ENCODE measurements around the gene PAM.
"Not testable (repeated sequence)": the region's sequence is repeated elsewhere in the genome, so short reads cannot be mapped to it uniquely, and the experiment has no call there.

Gene PAM

DNA sequence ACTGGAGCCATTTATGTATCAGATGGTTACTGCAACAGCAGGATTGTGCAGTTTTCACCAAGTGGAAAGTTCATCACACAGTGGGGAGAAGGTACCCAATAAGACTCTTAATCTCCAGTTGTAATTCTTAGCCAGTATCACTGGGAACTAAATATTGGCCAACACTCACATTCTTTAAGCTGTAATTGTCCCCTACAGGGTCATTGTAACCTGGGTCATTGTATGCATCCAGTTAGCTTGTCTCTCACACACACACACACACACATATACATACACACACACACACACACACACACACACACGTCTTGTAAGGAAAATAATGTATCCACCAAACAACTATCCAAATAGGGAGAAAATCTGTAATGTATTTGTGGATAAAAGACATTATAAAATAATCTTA lies 251.8 kb downstream of the PAM start:
- DNase-seq: no peak

DNA sequence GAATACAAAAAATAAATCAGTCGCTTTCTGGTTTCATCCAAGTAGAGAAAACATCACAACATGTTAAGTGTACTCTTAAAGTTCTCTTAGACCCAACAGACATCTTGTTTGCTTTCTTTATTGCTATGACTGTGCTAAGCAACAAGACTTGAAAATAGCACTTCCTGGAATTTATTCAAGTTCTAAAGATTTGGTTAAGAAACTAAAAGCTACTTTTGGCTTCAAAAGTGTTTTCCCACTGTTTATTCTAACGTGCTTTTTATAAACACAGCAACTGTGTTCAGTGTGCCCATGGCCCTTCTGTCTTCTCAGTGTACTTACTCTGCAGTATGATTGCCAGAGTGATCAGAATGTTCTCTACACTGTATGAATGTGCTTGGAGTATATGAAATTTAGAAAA lies 255.1 kb downstream of the PAM start:
- no peak for DNase-seq

DNA sequence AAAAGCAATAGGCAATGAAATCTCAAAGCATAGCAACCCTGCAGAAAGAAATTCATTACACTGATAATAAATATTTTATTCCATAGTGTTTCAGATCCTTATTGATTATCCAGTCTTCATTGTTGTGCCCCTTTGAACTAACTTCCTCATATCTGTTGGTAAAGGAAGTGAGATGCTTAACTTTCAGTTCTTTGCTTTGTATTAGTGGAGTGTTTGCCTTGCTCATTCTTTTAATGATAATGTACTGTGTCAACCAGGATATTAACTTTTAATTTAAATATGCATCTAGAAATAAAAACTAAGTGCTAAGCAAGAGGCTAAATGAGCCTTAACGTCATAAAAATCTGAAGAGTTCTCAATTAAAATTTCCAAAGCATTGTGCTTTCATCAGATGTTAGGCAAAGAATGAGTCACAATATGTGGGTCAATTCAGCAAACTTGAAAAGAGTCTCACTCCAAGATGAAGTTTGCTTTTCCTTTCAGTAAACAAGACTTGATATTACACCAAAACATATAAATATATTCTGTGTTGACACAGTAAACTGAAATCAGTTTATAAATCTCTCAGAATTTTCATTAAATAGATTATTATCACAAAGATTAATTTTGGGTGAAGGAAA lies 258.9 kb downstream of the PAM start:
- no peak for DNase-seq

DNA sequence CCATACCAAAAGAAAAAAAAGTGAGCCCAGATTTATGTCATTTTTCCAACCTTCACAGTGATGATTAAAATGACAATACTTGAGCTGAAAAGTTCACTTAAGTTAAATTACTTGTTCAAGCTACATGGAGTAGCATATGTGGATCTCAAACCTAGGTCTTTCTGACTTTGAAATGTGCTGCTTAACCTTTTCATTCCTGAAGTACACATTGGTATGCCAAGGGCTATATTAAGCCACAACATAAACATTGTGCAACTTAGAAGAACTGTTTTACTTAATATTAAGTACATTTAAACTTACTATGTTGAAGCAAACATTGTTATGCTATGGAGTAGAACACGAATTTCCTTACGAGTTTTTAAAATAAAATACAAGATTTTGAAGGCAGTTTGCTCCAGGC lies 259.9 kb downstream of the PAM start:
- no peak for DNase-seq

DNA sequence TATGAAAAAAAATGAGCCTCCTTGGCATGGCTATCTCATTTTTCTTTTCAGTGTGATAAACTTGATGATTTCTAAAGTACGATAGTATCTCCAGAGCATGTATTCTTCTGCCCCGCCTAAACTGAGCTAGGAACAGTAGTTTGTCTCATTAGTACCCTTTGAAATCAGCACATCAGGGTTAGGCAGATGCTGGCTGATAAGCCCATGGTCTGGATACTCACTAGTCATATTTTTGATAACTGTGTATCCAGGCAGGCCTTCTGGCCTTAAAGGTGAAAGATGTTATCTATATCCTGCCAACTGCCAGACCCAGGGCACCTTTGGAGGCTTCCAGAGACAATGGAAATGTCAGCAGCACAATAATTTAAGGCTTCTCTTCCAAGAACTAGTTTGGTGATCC lies 261.1 kb downstream of the PAM start:
- no peak for DNase-seq

DNA sequence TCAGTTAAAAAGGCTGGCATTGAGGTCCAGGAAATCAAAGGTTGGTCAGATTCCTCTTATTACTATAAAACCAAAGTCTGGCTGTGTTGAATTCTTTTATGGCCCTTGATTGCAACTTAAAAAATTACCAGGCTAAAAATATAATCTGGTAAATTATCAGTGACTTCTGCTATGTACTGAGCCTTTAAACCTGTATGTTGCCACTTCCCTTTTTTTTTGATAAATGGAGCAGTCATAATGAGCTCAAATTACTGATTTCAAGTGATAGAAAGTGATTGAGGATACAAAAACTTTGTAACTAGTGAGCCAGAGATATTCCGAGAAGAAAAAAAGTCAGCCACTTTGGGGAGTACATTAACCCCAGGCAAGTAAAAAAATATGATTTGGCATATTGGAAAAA lies 264.7 kb downstream of the PAM start:
- DNase-seq: no peak

DNA sequence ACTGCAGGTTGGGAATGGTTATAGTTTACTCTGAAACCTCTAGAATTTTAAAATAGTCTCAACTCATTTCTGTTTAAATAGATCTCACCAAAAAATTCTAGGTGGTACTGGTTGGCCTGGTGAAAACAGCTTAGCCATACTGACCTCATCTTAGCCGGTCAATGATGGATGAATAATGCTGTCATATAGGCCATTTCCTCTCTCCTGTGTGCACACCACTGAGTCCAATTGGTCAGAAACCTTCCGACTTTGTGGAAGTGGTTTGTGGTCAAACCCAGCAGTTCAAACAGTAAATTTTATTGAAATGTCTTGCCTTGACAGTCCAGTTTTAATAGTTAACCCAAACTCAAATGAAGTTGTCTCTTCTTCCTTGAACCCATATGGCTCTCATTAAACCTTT lies 266.2 kb downstream of the PAM start:
- no peak for DNase-seq

DNA sequence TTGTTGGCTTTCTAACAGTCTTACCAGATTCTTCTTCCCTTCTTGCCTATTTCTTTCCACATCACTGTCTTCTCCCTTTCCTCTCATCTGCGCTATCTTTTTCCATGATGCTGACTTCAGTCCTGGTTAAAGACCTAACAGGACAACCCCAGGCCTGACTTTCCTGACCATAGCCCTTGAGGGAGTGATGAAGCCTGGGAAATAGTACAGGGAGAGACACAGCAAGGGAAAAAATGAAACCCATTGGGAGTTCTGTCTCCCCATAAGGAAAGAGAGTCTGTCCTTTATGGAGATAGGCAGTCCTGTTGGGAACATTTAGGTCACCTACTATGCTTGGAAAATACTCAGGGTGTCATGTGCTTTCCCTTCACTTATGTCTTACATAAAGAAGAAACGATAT lies 272.2 kb downstream of the PAM start:
- DNase-seq: no peak

DNA sequence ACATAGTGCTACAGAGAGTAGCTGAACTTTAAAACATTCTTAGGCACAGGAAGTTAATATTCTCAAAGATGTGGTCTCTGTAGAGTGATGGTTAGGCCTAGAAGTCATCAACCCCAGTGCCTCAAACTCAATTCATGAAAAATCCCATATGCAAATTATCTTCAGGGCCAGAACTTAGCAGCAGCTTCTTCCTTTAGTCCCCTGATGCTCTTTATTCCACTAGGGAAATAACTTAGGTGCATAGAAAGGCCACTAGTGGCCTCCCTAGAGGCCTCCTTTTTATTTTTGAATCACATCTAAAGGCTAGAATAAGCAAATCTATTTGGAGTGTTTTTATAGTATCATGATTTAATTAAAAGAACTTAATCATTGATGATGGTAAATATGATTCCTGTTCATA lies 276.5 kb downstream of the PAM start:
- no peak for DNase-seq

DNA sequence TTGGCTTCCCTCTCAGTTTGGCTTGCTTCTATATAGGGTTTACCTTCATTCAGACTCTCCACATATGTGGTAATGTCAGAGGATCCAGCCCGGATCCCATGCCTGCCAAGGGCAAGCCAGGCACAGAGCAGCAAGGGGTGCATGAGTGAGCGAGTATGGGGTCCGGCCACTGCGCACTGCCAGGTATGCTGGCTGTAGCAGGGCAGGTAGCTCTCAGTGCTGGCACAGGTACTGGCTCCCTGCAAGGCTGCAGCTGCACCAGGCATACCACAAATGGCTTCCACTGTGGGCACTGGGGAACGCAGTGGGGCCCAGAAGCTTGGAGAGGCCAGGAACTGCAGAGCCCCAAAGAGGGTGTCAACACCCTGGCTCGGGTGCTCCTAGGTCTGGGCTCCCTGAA lies 278.6 kb downstream of the PAM start:
- no peak for DNase-seq

DNA sequence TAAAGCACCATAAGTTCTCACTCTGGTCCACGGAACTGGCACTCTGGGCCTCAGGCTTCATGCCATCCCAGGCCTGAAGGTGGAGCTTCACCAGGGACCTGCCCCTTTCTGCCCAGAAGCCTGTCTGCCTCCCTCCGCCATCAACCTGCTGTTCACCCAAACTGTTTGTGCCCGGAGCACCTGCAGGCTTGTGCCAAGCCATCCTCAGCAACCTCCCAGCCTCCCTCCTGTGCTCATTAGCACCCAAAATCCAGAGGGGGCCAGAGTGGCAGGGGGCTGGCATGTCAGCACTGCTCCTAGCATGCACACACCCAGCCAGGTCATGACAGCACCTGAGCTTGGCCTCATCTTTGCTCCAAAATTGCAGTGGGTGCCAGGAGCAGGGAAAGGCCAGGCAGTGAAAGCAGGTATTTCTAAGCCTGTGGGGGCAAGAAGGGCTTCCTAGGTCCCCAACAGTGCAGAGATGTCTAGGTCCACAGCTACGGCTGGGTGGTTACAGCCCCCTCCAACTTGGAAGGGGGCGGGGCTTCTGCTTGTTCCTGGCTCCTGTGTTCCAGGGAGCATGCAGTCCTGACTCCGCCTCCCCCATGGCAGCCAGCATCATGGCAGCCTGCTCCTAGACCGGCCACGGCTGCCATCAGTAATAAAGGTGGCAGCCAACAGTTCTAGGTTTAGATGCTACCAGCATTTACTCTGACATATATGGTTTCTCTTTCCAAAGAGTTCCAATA lies 279.7 kb downstream of the PAM start:
- DNase-seq: no peak

DNA sequence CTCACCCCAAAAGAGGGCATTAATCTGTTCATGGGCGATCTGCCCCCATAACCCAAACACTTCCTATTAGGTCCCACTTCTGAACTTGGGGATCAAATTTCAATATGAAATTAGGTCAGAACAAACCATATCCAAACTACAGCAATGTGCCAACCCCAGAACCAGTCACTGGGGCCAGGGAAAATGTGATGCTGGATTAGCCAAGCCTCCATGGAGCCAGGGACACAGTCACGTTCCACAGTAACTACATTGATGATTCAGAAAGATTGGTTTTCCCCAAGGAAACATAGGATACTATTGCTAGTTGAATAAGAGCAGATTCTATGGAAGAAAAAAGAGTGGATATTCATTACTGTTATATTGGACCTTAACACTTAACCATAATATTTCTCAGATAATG lies 280.6 kb downstream of the PAM start:
- no peak for DNase-seq

DNA sequence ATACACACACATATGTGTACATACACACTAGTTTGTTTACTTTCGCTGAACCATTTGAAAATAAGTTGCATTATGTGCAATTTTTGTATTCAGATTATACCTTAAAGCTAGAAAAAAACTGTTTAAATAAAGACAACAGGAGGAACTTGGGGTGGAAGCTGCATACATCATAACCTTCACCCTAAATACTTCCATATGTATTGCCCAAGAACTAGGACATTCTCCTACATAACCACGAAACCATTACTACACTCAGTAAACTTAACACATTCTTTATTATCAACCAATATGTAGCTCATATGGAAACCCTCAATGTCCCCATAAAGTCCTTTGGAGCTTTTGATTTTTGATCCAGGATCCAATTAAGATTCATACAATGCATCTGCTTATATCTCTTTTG lies 281.5 kb downstream of the PAM start:
- DNase-seq: no peak

DNA sequence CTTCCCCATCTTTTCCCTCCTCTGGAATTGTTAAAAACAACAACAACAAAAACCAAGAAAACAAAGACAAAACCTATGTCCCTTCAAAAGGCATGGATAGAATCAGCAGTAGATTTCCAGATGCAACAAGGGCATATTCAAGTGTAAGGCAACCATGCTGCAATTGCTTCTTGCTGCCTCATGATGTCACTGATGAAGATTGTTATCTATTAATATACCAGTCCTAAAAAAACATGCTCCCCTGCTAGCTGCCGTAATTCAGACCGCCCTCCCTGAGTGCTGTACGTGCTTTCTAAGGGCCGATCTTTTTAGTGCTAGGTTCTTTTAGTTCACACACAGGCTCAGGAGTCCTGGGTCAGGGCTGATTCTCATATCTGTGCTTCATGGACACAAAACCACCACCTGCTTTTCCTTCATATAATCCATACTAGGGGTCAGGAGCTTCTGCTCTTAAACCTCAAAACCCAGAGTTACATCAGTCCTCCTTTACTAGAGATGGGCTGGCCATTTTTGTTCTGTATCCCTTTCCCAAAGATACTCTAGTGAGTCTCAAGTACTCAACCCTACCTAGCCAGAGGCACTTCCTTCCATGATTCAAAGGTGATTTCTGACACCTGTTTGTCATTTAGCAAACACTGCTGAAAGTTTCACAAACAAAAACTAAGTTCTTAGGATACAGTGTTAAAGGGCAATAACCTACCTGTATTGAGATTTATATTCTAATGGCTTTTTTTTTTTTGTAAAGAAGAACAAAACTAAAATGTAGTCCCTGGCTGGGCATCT lies 282.8 kb downstream of the PAM start:
- DNase-seq: no peak

DNA sequence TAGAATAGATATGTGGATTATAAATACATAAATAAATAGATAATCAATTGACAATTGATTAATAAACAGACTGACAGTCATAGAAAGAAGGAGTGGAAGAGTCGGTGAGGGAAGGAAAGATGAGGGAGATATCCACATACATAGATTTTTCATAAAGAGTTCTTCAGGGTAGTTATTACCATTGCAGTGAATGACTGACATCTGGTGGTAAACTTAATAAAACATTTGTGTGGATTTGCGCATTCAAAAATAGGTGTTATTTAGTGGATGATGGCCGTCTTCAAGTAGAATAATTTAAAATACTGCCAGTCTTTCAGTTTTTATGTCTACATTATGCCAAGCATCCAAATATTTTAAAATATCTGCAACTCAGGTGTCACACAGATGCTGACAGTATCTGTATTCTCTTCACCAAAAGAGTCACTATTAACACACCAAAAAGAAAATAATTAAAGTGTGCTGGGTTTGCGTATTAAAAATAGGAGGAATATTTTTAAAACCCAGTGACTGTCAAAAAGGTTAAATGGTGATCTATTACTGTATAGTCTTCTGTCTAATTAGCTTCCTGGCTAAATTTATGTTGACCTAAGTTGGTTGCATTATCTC lies 286.1 kb downstream of the PAM start:
- peak; percentile 24 for DNase-seq

DNA sequence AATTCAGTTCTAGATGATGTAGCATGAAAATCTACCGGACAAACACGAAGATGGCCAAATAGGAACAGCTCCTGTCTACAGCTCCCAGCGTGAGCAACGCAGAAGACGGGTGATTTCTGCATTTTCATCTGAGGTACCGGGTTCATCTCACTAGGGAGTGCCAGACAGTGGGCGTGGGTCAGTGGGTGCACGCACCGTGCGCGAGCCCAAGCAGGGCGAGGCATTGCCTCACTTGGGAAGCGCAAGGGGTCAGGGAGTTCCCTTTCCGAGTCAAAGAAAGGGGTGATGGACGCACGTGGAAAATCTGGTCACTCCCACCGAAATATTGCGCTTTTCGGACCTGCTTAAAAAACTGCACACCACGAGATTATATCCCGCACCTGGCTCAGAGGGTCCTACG lies 291.6 kb downstream of the PAM start:
- DNase-seq: not testable (repeated sequence)

DNA sequence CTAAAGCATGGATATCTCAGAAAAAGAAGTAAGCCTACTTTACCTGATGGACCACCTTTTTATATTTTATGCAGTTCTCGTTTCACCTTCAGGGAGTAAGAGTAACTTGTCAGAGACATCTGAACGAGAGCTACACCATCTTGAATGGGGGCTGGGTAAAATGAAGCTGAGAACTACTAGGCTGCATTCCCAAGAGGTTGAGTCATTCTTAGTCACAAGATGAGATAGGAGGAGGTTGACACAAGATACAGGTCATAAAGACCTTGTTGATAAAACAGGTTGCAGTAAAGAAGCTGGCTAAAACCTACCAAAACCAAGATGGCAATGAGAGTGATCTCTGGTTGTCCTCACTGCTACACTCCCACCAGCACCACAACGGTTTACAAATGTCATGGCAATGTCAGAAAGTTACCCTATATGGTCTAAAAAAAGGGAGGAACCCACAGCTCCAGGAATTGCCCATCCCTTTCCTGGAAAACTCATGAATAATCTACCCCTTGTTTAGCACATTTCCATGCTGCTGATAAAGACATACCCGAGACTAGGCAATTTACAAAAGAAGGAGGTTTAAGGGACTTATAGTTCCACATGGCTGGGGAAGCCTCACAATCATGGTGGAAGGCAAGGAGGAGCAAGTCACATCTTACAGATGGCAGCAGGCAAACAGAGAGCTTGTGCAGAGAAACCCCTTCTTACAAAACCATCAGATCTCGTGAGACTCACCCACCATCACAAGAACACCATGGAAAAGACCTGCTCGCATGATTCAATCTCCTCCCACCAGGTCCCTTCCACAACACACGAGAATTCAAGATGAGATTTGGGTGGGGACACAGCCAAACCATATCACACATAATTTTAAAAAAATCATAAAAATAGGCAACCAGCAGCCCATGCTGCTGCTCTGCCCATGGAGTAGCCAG lies 302.4 kb downstream of the PAM start:
- no peak for DNase-seq

DNA sequence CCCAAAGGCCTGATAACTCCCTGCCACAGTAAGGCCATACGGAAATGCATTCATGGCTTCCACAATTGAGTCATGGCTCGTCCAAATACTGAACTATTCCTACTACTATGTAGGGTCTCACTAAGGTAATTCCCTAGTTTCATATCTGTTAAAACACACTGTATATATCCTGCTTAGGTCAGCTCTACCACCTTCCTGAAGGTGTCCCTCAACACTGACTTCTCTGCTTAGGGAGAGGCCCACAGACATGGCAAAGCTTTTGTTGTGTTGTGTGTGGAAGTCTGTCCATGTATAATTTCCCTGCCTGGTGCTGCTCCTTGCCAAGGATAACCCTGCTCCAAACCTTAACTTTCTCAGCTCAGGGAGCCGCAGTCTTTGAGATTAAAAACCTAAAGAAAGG lies 304.4 kb downstream of the PAM start:
- DNase-seq: no peak

DNA sequence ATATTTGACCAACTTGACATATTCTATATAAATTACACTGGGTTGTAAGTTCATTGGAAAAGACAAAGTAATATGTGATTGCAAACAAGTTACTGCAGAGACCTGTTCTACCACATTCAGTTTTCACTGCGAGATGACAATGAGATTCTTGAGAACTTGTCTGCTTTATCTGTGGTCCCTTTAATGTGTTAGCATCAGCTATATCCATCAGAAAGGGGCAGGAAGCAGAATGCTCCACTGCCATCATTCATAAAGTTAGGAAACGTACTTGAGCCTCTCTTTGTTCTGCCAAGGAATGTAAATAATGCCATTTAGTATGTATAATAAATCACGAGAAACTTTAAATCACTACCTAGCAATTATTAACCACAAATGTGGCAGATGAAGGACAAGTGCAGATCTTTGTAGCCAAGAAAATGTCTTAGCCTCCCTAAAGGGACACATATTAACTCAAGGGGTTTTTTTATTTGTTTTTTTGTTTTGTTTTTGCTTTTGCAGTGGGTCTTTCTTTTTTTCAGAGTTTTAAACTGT lies 305.4 kb downstream of the PAM start:
- no peak for DNase-seq

DNA sequence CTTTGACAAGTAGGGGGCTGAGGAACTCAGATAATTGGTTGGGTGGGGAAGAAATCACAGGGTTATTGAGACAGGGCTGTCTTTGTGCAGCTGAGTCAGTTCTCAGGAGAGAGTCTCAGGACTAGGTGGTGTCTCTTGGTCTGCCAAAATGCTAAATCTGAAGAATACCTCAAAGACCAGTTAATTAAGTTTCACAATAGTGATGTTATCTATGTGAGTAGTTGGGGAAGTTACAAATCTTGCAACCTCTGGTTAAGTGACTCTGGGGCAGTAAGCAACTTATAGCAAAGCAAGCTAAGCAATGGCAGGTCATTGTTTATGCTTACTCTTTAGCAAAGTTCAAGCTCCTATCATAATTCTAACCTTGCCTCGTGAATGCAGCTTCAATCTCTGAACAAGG lies 311.2 kb downstream of the PAM start:
- no peak for DNase-seq

DNA sequence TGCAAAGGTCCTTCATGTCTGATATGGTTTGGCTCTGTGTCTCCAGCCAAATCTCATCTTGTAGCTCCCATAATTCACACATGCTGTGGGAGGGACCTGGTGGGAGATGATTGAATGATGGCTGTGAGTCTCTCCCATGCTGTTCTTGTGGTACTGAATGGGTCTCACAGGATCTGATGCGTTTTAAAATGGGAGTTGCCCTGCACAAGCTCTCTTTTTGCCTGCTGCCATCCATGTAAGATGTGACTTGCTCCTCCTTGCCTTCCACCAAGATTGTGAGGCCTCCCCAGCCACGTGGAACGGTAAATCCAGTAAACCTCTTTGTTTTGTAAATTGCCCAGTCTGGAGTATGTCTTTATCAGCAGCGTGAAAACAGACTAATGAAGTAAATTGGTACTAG lies 318.4 kb downstream of the PAM start:
- not testable (repeated sequence) for DNase-seq

DNA sequence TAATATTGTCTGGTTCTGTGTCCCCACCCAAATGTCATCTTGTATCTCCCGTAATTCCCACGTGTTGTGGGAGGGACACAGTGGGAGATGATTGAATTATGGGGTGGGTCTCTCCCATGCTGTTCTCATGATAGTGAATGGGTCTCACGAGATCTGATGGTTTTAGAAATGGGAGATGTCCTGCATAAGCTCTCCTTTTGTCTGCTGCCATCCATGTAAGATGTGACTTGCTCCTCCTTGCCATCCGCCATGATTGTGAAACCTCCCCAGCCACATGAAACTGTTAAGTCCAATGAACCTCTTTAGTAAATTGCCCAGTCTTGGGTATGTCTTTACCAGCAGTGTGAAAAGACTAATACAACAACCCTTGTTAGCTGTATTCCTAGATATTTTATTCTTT lies 320.3 kb downstream of the PAM start:
- no peak for DNase-seq

Measured in NCI-H1092 (cell line).